HG03575 (cell line): ENCODE results near the gene BCAS3.

Source experiments
- ATAC-seq: cut with Tn5 transposase; IDR thresholded peaks from one replicate; pipeline ENCODE4 v1.9.1; 2021; ENCODE audit not compliant: unreplicated experiment, insufficient number of reproducible peaks, low FRiP score; ENCODE audit errors: extremely low read depth

Gene BCAS3

GRCh38 chr17:61179380-61179806 is 501.7 kb downstream of the BCAS3 start:
- no peak for ATAC-seq

GRCh38 chr17:61183793-61184192 is 506.1 kb downstream of the BCAS3 start:
- no peak for ATAC-seq

- ATAC-seq: no peak
These were observed 507.7 kb downstream of the BCAS3 start for GRCh38 chr17:61185385-61185784.

- ATAC-seq: no peak
These were observed 509.4 kb downstream of the BCAS3 start for GRCh38 chr17:61187038-61187437.

GRCh38 chr17:61188081-61188480 is 510.4 kb downstream of the BCAS3 start:
- ATAC-seq: no peak

- ATAC-seq: no peak
These were observed 512.3 kb downstream of the BCAS3 start for GRCh38 chr17:61189968-61190367.

- no peak for ATAC-seq
These were observed 518.7 kb downstream of the BCAS3 start for GRCh38 chr17:61196302-61196704.

GRCh38 chr17:61196799-61197198 is 519.1 kb downstream of the BCAS3 start:
- ATAC-seq: no peak

- no peak for ATAC-seq
These were observed 522.0 kb downstream of the BCAS3 start for GRCh38 chr17:61199431-61200338.

- ATAC-seq: no peak
These were observed 522.7 kb downstream of the BCAS3 start for GRCh38 chr17:61200339-61200715.

- no peak for ATAC-seq
These were observed 523.6 kb downstream of the BCAS3 start for GRCh38 chr17:61201211-61201610.

- ATAC-seq: no peak
These were observed 524.9 kb downstream of the BCAS3 start for GRCh38 chr17:61202564-61202963.

GRCh38 chr17:61203671-61204131 is 526.0 kb downstream of the BCAS3 start:
- no peak for ATAC-seq

GRCh38 chr17:61204456-61204855 is 526.8 kb downstream of the BCAS3 start:
- ATAC-seq: no peak

- no peak for ATAC-seq
These were observed 527.8 kb downstream of the BCAS3 start for GRCh38 chr17:61205401-61205800.

- no peak for ATAC-seq
These were observed 528.3 kb downstream of the BCAS3 start for GRCh38 chr17:61205931-61206330.

GRCh38 chr17:61206922-61207321 is 529.3 kb downstream of the BCAS3 start:
- no peak for ATAC-seq

GRCh38 chr17:61208301-61209105 is 530.9 kb downstream of the BCAS3 start:
- ATAC-seq: no peak

GRCh38 chr17:61209106-61209439 is 531.4 kb downstream of the BCAS3 start:
- ATAC-seq: no peak

GRCh38 chr17:61209525-61209924 is 531.9 kb downstream of the BCAS3 start:
- no peak for ATAC-seq
